GM23248 (cell line): ENCODE results near the gene PELI2.

Experiments
- EZH2 ChIP-seq: fragments of 200-600 bp; sonication (generic); IDR thresholded peaks from 2 replicates; pipeline ENCODE4 v1.6.1; 2018; ENCODE audit warnings: antibody characterized with exemption, mild to moderate bottlenecking; ENCODE audit not compliant: insufficient read depth, poor library complexity, severe bottlenecking
- EZH2phosphoT487 ChIP-seq: fragments of 200-600 bp; sonication (generic); IDR thresholded peaks from 2 replicates; pipeline ENCODE4 v1.6.1; 2018; ENCODE audit warnings: antibody characterized with exemption, moderate library complexity, mild to moderate bottlenecking, low read depth; ENCODE audit not compliant: insufficient read depth

GRCh38 chr14:56133547-56133946 is 15.3 kb downstream of the PELI2 start:
- TF ChIP-seq EZH2 = no peak
- no peak for TF ChIP-seq EZH2phosphoT487
